ENCODE measurements around the gene CTF1.

- TF ChIP-seq CTCF (IDR thresholded peaks at IDR 0.05; ENCODE audit: low read depth, low read length, poor library complexity, severe bottlenecking) (no peak), EZH2phosphoT487 (IDR thresholded peaks at IDR 0.05; ENCODE audit: borderline replicate concordance, low read length) (no peak)
These were observed 54.2 kb downstream of the CTF1 start for GRCh38 chr16:30950516-30951065.

Measured in DOHH2 (cell line).